ENCODE measurements around the gene AGER. TPM values are rescaled to one million over a fixed set of nuclear protein-coding genes. Genes with fewer than 3 reads are reported as not detected.
A peak's percentile ranks its signal among the peaks of the same experiment; 100 is the strongest.
"Not testable (repeated sequence)": the region's sequence is repeated elsewhere in the genome, so short reads cannot be mapped to it uniquely, and the experiment has no call there.

Gene AGER
- total RNA-seq, 4 donors from 2014 or later, result 10.3 to 70.6 (median 36.8) TPM

- DNase-seq, result peak; percentile 79 to 83
- H3K36me3 ChIP-seq, result no peaks in the 10 kb centered on the region
- no peaks in the 10 kb centered on the region for H3K27me3 ChIP-seq
- H3K9me3 ChIP-seq, result no peaks in the 10 kb centered on the region
- WGBS, 2 donors, result 0 to 1% methylated on average over 27 to 35 of the region's 58 CpGs
- TF ChIP-seq POLR2A (IDR thresholded peaks at IDR 0.05), result peak; percentile 90 to 94
- TF ChIP-seq CTCF (IDR thresholded peaks at IDR 0.05), result no peak
- H3K4me3 ChIP-seq (replicated peaks in 1 of 3), result peak overlapping the region; percentile 22 to 81 (median 57)
- intact Hi-C loops (cut with DNase I), result no loop called here
- peaks cover 11 to 33% of the 10 kb centered on the region in 2 donors for H3K4me1 ChIP-seq
- peak overlapping the region; percentile 98 to 99 (median 99) for H3K27ac ChIP-seq
Observed at GRCh38 chr6:32195902-32196681, 12.0 kb upstream of the AGER start.

GRCh38 chr6:32195652-32195901 lies 11.5 kb upstream of the AGER start:
- intact Hi-C loops (cut with DNase I), result no loop called here
- 0 to 1% methylated on average over 7 to 17 of the region's 25 CpGs for WGBS, 2 donors
- DNase-seq, result peak; percentile 100
- peak overlapping the region in 2 of 3 donors; percentile 98 to 99 for H3K27ac ChIP-seq
- no peak for TF ChIP-seq POLR2A (IDR thresholded peaks at IDR 0.05)
- TF ChIP-seq CTCF (IDR thresholded peaks at IDR 0.05), result peak in 3 of 6 experiments; percentile 46 to 76 (median 52)
- H3K4me3 ChIP-seq (replicated peaks in 1 of 3), result peak overlapping the region in 1 of 3 donors; percentile 81
- H3K27me3 ChIP-seq, result no peaks in the 10 kb centered on the region
- H3K9me3 ChIP-seq, result no peaks in the 10 kb centered on the region
- H3K4me1 ChIP-seq, result peaks cover 11 to 38% of the 10 kb centered on the region in 2 donors
- no peaks in the 10 kb centered on the region for H3K36me3 ChIP-seq

- Histone ChIP-seq H3K27me3 (no peaks in the 10 kb centered on the region), H3K27ac (peak overlapping the region; percentile 80 to 99 (median 97)), H3K9me3 (no peaks in the 10 kb centered on the region), H3K4me3 (replicated peaks in 1 of 3) (peak overlapping the region in 1 of 3 donors; percentile 7), H3K36me3 (no peaks in the 10 kb centered on the region), H3K4me1 (peaks cover 11 to 40% of the 10 kb centered on the region in 2 donors)
- WGBS, 2 donors, result 17 to 18% methylated on average over 15 of the region's 15 CpGs
- TF ChIP-seq CTCF (IDR thresholded peaks at IDR 0.05) (peak in 5 of 6 experiments; percentile 18 to 74 (median 49)), POLR2A (IDR thresholded peaks at IDR 0.05) (peak in 1 of 2 donors; percentile 86)
- peak in 1 of 2 donors; percentile 35 for DNase-seq
- intact Hi-C loops (cut with DNase I), result no loop called here
Observed at GRCh38 chr6:32194825-32195651, 11.0 kb upstream of the AGER start.

- no peak for DNase-seq
- TF ChIP-seq POLR2A (IDR thresholded peaks at IDR 0.05), result no peak
- TF ChIP-seq CTCF (IDR thresholded peaks at IDR 0.05), result no peak
- Histone ChIP-seq H3K9me3 (no peaks in the 10 kb centered on the region), H3K27ac (peak overlapping the region in 2 of 3 donors; percentile 97 to 99), H3K27me3 (no peaks in the 10 kb centered on the region), H3K4me3 (replicated peaks in 1 of 3) (no peak overlapping the region), H3K36me3 (no peaks in the 10 kb centered on the region), H3K4me1 (peaks cover 11 to 40% of the 10 kb centered on the region in 2 donors)
- 87 to 89% methylated on average over 4 of the region's 4 CpGs for WGBS, 2 donors
- intact Hi-C loops (cut with DNase I), result no loop called here
Observed at GRCh38 chr6:32194388-32194787, 10.3 kb upstream of the AGER start.

GRCh38 chr6:32193096-32193495 lies 9.0 kb upstream of the AGER start:
- H3K27me3 ChIP-seq; H3K4me3 ChIP-seq (replicated peaks in 1 of 3); H3K9me3 ChIP-seq; intact Hi-C loops (cut with DNase I); DNase-seq; H3K36me3 ChIP-seq: not testable (repeated sequence)
- Histone ChIP-seq H3K4me1 (peaks cover 23 to 50% of the 10 kb centered on the region in 2 donors), H3K27ac (peak overlapping the region; percentile 51 to 99 (median 53))
- WGBS, 2 donors, result 79 to 86% methylated on average over 13 of the region's 13 CpGs
